H1 (cell line): ENCODE measurements around the gene KRTAP10-5. TPM values are rescaled to one million over a fixed set of nuclear protein-coding genes. Genes with fewer than 3 reads are reported as not detected.

Source experiments
- polyA plus RNA-seq, 7 experiments: library from polyadenylated mRNA; depleted of rRNA in 3 of 7; stranded (reverse) in 5 of 7; unstranded in 2 of 7; fragments of >200 nt in 5 of 7; fragments of 200-250 nt in 2 of 7; gene quantifications; 1 replicate in 5 of 7; 2 replicates in 1 of 7; 4 replicates in 1 of 7; pipeline versions ENCODE4 v1.2.1 to v1.2.3, GENCODE V29; 2011 to 2013; ENCODE audit warnings: missing spikeins in 2 of 7, mixed read lengths in 2 of 7
- total RNA-seq: library from RNA; stranded (reverse); fragmentation: NEBNext Ultra II Directional; extraction: Animal tissue kit (Norgen Biotek cat#: 25700); gene quantifications from 2 replicates; pipeline ENCODE4 v1.2.1, GENCODE V29; 2021
- TF ChIP-seq, protein P1 (sequence below): fragments of 300-600 bp; sonication (generic); IDR thresholded peaks from 2 replicates; pipeline ENCODE4 v1.7.1; 2012; ENCODE audit warnings: low read length, moderate library complexity, mild to moderate bottlenecking, inconsistent platforms; ENCODE audit not compliant: insufficient replicate concordance
- TF ChIP-seq, protein P2 (sequence below): IDR thresholded peaks from 2 replicates; pipeline ENCODE4 v1.6.1; 2012; ENCODE audit warnings: inconsistent platforms

Gene KRTAP10-5
- total and polyA plus RNA-seq, 2 of the 8 experiments (the other 6 are each of a cell fraction or from before 2014, with no cell fraction given): 0.09 TPM; not detected in 1

DNA sequence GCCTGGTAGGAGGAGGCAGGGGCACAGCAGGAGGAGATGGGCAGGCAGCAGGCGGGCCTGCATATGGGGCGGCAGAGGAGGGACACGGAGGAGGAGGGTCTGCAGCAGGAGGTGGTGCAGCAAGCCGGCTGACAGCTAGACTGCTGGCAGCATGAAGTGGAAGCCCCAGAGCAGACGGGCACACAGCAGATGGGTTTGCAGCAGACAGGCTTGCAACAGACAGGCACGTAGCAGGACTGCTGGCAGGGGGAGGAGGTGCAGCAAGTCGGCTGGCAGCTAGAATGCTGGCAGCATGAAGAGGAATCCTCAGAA lies 615 bp downstream of the KRTAP10-5 start (continued):
- TF ChIP-seq, protein P1, sequence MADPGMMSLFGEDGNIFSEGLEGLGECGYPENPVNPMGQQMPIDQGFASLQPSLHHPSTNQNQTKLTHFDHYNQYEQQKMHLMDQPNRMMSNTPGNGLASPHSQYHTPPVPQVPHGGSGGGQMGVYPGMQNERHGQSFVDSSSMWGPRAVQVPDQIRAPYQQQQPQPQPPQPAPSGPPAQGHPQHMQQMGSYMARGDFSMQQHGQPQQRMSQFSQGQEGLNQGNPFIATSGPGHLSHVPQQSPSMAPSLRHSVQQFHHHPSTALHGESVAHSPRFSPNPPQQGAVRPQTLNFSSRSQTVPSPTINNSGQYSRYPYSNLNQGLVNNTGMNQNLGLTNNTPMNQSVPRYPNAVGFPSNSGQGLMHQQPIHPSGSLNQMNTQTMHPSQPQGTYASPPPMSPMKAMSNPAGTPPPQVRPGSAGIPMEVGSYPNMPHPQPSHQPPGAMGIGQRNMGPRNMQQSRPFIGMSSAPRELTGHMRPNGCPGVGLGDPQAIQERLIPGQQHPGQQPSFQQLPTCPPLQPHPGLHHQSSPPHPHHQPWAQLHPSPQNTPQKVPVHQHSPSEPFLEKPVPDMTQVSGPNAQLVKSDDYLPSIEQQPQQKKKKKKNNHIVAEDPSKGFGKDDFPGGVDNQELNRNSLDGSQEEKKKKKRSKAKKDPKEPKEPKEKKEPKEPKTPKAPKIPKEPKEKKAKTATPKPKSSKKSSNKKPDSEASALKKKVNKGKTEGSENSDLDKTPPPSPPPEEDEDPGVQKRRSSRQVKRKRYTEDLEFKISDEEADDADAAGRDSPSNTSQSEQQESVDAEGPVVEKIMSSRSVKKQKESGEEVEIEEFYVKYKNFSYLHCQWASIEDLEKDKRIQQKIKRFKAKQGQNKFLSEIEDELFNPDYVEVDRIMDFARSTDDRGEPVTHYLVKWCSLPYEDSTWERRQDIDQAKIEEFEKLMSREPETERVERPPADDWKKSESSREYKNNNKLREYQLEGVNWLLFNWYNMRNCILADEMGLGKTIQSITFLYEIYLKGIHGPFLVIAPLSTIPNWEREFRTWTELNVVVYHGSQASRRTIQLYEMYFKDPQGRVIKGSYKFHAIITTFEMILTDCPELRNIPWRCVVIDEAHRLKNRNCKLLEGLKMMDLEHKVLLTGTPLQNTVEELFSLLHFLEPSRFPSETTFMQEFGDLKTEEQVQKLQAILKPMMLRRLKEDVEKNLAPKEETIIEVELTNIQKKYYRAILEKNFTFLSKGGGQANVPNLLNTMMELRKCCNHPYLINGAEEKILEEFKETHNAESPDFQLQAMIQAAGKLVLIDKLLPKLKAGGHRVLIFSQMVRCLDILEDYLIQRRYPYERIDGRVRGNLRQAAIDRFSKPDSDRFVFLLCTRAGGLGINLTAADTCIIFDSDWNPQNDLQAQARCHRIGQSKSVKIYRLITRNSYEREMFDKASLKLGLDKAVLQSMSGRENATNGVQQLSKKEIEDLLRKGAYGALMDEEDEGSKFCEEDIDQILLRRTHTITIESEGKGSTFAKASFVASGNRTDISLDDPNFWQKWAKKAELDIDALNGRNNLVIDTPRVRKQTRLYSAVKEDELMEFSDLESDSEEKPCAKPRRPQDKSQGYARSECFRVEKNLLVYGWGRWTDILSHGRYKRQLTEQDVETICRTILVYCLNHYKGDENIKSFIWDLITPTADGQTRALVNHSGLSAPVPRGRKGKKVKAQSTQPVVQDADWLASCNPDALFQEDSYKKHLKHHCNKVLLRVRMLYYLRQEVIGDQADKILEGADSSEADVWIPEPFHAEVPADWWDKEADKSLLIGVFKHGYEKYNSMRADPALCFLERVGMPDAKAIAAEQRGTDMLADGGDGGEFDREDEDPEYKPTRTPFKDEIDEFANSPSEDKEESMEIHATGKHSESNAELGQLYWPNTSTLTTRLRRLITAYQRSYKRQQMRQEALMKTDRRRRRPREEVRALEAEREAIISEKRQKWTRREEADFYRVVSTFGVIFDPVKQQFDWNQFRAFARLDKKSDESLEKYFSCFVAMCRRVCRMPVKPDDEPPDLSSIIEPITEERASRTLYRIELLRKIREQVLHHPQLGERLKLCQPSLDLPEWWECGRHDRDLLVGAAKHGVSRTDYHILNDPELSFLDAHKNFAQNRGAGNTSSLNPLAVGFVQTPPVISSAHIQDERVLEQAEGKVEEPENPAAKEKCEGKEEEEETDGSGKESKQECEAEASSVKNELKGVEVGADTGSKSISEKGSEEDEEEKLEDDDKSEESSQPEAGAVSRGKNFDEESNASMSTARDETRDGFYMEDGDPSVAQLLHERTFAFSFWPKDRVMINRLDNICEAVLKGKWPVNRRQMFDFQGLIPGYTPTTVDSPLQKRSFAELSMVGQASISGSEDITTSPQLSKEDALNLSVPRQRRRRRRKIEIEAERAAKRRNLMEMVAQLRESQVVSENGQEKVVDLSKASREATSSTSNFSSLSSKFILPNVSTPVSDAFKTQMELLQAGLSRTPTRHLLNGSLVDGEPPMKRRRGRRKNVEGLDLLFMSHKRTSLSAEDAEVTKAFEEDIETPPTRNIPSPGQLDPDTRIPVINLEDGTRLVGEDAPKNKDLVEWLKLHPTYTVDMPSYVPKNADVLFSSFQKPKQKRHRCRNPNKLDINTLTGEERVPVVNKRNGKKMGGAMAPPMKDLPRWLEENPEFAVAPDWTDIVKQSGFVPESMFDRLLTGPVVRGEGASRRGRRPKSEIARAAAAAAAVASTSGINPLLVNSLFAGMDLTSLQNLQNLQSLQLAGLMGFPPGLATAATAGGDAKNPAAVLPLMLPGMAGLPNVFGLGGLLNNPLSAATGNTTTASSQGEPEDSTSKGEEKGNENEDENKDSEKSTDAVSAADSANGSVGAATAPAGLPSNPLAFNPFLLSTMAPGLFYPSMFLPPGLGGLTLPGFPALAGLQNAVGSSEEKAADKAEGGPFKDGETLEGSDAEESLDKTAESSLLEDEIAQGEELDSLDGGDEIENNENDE: no peak
- TF ChIP-seq, protein P2, sequence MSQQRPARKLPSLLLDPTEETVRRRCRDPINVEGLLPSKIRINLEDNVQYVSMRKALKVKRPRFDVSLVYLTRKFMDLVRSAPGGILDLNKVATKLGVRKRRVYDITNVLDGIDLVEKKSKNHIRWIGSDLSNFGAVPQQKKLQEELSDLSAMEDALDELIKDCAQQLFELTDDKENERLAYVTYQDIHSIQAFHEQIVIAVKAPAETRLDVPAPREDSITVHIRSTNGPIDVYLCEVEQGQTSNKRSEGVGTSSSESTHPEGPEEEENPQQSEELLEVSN: no peak
